CD4-positive, alpha-beta T cell treated with Interleukin-6 at 100 ng/mL for 8 hours (primary cell): ENCODE results near the gene ABR.
A peak's percentile ranks its signal among the peaks of the same experiment; 100 is the strongest.
"Not testable (repeated sequence)": the region's sequence is repeated elsewhere in the genome, so short reads cannot be mapped to it uniquely, and the experiment has no call there.

Experiments used
- DNase-seq: peaks from one replicate; pipeline ENCODE4 v3.0.0-alpha.2; 2020; ENCODE audit warnings: mixed read lengths, low spot score

The ABR gene

DNA sequence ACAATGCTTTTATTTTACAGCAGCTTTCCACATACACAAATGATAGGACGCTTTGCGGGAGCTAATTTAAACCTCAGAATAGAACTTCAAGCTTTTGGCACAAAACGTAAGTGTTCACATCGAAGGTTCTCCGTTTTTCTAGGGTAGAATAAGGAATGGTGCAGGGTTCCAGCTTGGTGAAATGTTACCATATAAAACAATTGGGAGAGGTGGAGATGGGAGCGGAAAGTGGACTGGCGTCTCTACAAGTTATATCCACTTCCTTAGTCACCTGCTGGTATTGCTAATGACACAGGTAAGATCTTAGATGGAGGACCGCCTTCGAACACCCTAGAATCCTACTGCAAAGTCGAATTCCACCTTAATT is 198.5 kb downstream of the ABR start:
- no peak for DNase-seq

DNA sequence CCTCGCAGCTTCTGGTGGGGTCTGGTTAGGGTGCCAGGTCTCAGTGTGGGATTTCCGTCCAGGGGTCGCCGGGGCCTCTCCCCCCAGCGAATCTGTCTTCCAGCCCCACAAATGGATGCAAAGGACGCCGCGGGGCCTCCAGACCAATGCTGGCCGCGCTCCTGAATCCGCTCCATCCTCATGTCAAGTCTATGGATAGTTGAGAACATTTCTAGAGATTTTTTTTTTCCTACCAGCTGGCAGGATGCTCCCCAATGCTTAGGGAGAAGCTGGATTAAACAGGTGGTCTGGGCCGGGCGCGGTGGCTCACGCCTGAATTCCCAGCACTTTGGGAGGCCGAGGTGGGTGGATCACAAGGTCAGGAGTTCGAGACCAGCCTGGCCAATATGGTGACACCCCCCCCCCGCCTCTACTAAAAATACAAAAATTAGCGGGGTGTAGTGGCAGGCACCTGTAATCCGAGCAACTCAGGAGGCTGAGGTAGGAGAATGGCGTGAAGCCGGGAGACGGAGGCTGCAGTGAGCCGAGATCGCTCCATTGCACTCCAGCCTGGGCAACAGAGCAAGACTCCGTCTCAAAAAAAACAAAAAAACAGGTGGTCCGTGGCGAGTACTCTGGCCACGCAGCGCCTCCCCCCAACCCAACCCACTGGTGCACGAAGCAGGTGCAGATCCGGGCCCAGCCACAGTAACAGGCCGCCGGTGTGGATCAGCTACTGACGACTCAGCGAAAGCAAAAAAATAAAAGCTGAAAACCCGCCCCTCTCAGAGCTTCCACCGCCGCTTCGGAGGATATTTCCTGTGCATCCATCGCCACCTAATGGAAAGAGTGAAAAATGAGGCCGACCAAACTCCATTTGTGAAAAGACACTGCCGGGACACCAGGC is 199.1 kb downstream of the ABR start:
- DNase-seq: peak; percentile 88

DNA sequence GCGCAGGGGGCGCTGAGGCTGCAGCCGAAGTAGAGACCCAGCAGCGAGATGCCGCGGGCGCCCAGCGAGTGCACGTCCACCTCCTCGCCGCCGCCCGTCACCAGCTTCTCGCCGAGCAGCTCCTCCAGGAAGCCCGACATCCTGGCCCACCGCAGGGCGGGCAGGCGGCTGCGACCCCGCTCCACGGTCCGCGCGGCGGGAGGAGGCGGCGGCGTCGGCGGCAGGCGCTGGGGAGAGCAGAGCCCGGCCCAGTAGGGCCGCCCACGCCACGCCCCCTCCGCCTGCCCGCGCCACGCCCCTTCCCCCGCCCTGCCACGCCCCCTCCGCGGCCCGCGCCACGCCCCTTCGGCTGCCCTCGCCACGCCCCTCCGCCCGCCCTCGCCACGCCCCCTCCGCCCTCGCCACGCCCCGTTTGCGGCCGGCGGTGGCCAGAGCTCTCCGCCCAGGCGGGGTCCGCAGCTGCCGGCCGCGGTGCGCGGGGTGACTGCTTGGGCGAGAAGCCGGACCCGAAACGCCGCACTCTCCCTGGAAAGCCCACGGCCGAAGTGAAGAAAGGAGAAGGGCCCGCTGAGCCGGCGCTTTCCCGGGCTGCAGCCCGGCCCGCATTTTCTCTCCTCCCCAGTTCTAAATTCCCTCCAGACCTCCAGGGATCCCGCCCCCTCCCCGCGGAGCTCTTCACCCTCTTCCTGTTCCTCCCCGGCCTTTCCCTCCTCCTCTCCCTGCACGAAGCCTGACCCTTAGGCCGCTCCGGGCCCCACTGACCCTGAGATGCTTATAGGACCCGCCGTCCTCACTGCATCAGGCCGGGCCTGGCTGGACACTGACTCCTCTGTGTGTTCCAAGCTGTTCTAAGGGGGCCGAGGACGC is 200.0 kb downstream of the ABR start, which contains the start of gene NXN:
TSS of gene NXN (minus strand) at position 238 of the 867 bp plus-strand sequence.
- peak; percentile 83 for DNase-seq

DNA sequence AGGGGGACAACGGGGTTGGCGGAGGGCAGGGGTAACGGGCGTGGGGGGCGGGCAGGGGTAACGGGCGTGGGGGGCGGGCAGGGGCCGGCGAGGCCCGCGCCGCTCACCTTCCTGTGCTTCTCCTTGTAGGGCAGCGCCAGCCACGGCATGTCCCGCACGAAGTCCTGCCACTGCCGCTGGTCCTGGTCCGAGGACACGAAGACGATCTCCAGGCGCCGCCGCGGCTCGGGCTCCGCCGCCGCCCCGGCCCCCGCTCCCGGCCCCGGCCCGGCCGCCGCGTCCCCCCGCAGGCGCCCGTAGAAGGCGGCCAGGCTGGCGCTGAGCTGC is 200.6 kb downstream of the ABR start:
- DNase-seq: no peak

DNA sequence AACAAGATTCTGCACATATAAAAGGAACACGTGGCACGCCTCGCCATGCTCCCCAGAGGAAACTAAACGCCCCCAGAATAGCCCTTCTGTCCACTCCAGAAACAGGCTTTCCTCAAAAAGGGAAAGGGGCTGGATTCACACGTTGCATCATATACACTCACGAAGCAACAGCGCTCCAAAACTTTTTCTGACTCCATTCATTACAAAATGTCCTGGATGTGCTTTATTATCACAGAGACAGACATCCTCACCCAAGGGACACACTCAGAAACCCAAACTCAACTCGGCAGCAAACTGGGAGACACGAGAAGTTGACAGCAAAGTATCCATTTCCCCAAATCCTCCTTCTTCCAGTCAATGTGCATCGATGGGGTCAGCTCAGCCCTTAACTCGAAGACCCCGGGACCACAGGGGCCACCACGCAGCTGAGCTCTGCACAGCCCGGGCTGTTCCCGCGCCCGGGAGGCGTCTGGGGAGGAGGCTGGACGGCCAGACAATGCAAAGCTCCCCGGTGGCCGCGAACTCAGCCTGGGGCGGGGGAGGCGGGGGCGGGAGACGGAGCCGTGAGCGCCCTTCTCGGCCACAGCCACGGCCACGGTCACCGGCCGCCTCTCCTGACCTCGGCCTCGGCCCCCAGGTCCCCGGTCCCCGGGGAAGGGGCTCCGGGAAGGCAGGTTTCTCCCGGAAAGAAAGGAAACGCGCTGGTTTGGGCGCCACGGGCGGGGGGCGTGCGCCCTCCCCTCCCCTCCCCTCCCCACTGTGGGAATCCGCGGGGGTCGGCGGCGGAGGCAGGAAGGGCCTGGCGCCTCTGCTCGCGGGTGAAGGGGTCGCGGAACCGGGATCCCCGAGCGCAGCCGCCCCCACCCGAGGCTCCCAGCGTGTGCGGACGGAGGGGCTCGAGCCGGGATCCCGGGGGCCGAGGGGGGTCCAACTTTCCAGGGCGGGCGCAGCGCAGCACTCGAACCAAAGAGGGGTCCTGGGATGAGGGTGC is 201.4 kb downstream of the ABR start:
- DNase-seq: no peak

DNA sequence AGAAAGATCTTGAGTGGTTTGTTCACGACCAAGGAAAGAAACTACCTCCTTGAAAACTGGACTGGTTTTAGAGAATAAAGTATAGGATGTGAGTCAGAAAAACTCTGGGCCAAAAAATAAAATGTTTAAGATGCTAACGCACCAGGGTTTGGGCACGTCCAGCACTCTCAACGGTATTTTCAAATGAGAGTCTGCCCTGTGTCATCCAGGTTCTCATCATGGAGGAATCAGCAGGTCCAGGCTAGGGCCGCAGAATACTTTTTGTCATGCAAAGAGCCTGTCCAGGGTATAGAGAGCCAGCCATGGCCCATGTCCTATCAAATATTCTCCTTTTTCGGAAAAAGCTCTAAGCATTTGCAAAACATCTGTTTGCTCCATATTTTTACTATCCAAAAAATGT is 202.6 kb downstream of the ABR start:
- no peak for DNase-seq

DNA sequence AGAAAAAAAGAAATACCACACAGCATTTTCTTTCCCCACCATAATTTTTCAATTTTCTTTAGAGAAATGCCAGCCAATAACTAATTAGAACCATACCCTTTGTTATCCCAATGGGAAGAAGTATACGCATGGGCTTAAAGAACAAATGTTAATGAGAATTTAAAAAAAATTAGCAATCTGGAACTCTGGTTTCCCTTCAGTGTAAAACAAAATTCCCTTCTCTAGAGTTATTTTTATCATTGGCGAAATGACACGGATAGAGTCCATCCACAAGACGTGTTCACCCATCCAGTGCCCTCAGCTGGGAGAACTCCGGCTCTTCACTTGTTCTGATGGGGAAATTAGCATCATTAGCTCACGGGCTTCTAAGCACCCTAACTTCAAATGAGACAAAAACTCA is 203.5 kb downstream of the ABR start:
- no peak for DNase-seq

DNA sequence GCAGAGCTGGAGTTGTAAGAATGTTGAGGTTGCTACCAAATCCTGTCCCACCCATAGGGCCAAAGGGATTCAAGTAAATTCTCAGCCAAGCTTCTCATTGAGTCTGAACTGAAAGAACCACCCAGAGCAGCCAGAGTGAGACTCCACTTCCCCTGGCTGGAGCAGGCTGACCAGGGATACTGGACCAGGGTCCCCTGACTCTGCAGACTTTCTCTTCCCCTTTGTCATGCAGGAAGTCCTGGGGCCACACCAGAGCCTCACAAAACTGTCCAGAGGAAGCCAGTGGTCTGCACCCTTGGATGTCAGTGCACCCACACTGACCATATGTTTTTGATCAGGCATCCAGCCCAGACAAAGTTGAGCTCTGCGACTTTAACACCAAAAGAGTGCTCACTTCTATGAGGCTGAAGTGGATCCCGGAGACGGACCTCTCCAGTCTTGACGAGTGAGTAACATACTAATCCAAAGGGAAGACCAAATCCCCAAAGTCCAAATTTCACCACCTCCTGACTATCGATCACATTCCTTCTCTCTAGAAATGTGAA is 204.3 kb downstream of the ABR start:
- no peak for DNase-seq

DNA sequence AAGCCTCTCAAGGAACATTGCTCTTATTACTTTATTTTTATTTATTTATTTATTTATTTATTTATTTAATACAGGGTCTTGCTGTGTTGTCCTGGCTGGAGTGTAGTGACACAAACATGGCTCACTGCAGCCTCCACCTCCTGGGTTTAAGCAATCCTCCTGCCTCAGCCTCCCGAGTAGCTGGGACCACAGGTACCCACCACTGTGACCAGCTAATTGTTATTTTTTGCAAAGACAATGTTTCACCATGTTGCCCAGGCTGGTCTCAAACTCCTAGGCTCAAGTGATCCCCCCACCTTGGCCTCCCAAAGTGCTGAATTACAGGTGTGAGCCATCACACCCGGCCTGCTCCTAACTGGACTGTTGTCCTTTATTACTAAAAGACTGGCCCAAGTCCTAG is 205.0 kb downstream of the ABR start:
- DNase-seq: not testable (repeated sequence)

DNA sequence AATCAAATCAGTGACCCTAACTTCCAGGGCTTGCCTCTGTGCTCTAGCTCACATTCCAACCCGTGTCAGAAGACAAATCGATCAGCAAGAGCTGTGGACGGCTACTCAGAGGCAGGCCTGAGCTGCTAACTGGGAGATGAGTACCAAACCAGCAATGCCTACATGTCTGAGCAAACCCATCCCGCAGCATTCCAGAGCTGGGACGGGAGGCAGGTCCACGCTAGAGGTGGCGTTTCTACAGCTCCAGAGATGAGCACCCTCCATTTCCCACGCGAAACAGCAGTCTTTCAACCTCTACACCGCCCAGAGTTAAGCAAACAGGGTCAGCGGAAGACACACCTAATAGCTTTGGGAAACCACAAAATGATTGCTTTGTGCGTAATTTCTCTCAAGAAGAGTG is 206.7 kb downstream of the ABR start:
- DNase-seq: no peak

DNA sequence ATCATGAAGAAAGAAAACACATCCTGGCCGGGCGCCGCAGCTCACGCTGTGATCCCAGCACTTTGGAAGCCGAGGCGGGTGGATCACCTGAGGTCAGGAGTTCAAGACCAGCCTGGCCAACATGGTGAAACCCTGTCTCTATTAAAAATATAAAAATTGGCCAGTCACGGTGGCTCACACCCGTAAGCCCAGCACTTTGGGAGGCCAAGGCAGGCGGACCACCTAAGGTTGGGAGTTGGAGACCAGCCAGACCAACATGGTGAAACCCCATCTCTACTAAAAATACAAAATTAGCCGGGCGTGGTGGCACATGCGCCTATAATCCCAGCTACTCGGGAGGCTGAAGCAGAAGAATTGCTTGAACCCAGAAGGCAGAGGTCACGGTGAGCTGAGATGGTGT is 207.9 kb downstream of the ABR start:
- not testable (repeated sequence) for DNase-seq

DNA sequence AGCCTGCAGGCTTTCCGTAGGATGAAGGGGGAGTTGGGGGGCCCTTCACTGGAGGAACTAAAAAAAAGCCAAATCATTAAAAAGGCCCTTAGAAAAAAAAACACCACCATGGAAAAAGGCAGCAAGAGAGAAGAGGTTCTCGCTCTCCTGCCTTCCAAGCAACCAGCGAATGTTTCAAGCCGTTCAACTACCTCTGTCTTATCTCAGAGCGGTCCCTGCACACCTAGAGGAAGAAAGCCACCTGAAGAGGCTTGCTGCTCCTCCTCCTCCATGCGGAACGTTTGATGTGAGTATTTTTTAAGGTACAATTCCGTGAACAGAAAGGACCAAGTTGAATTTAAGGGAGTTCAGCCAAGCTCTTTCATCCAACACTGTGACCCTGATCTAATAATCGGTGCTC is 209.4 kb downstream of the ABR start:
- no peak for DNase-seq

DNA sequence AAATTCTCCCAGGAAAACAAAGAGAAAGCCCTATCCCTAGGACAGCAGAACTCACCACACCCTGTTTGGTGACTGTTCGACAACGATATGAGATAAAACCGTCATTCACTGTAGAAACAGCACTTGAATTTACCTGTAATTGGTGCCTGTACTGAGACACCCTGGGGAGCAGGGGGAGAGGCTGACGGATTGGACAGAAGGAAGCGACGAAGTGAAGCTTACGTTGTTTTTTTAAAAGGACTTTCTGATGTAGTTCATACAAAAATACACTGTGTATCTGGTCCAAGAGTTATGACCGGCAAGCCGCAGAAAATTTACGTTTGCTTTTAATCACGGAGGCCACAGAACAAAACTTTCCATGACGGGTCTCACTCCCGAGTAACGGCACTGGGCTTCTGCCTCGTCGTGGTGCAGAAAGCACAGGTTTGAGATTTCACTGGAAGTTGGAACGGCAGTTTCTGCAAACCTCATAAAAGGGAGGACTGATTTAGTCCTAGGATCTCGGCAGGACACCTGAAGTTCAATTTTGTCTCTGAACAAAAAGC is 209.9 kb downstream of the ABR start:
- no peak for DNase-seq

DNA sequence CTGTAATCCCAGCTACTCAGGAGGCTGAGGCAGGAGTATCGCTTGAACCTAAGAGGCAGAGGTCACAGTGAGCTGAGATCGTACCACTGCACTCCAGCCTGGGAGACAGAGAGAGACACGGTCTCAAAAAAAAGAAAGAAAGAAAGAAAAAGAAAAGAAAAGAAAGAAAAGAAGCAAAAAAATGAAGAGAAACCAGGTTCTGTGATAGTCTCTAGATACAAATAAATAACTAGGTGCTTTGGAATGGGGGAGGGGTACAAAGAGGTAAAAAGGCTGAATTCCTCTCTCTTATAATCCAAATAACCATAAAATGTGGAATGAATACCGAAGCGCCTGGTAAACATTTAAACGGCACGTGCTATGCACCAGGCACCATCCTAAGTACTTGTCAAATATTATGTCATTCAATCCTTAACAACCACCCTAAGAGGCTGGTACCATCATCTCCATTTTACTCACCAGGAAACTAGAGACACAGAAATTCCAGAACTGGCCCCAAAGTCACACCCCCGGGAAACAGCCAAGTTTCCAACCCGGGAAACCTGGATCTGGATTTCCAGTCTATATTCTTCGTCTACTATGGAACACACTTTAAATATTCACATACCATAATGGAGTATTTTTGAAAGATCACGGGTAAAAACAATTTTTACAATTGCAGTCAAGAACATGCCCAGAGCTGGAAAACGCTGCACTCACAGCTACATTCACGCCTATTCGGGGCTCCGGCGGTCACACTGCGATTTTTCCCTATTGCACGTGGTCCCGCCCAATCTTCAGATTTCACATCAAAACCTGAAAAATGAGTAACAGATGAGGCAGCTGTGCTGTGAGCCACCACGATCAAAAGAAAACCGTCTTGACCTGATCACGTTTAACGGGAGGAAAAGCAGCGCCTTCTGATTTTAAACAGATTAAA is 210.7 kb downstream of the ABR start:
- DNase-seq: no peak

DNA sequence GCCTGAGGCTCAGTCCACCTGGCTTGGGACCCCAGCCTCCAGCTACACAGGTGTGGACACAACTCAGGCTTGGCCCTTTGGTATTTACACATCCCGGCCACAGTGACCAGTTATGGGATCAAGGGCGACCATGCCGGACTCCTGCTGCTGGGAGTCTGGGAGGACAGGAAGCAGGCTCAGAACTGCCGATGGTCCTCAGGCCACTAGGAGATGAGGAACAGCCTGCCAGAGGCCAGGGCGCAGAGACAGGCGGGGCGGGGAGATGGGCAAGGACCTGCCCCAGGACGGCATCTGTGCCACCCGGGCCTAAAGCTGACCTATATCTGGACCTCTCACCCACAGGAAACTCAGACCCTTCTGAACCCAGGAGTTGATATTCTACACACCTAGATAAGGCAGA is 212.7 kb downstream of the ABR start:
- DNase-seq: no peak

DNA sequence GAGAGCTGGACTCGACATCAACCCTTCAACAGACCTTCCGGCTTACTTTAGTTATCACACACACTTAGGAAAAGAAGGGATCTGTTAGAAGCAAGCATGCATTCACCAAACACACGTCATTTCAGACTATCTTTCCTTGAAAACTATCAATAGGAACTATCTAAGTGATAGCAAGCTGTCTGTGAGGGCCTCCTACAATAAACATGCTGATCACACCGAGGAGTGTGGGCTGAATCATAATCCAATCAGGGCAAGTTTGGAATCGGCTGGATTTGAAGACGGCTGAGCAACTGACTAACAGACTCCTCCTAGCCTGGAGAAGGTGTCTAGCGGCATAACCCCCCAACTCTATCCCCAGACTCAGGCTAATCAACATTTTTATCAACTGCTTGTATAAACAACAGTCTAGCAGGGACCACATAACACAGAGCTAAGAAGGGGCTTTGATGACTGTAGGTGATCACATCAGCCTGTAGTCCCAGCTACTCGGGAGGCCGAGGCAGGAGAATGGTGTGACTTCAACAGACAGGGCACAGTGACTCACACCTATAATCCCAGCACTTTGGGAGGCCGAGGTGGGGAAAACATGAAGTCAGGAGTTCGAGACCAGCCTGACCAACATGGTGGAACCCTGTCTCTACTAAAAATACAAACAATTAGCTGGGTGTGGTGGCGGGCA is 214.3 kb downstream of the ABR start:
- no peak for DNase-seq

DNA sequence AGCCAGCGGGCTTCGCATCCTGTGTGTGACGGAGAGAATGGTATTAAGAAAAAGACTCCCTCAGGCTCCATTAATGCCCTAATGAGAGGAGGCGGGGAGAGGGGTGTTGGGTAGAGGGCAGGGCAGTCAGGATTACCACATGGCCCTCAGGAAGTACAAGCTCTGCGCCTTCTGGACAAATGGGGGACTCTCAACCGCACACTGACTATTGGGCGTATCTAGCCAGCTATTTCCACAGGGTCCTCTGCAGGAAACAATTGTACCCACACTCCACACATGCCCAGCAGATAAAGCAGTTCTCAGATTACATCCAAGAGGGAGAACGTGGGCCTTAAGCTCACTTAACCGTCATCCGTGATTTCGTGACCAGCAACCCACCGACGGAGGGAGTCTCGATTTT is 214.9 kb downstream of the ABR start:
- no peak for DNase-seq

DNA sequence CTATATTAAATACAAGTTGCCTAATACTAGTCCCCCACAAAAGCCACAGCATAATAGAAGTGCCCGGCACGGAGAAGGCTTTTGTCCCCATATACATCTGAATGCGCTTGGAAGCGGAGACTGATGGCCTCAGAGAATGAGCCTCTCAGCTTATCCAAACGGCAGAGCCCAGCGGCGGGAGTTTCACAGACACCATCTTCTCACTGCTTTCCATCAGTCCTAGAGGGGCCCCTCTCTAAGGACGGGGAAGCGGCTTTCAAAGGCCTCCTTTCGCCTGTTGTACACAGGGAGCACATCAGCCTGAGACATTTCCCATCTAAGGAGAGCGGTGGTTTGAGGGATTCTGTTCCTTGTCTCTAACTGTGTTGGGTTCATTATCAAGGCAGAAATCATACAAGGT is 217.1 kb downstream of the ABR start:
- no peak for DNase-seq

DNA sequence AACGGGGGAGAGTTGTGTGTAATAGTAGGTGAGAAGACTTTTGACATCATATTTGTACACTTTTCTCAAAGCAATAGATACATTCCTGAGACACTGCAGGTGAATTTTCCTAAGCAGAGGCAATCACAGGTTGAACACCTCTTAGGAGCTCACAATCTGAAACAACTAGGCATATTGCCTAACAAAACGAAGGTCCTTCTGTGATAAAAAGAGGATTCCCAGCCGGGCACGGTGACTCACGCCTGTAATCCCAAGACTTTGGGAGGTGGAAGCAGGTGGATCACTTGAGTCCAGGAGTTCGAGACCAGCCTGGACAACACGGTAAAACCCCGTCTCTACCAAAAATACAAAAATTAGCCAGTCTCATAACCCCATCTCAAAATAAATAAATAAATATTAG is 217.6 kb downstream of the ABR start:
- DNase-seq: no peak
